HEK293 (cell line): ENCODE results near the gene NCOR2.

Experiments
- BCL11B ChIP-seq: fragments of 450-650 bp; formaldehyde crosslinking; IDR thresholded peaks from 2 replicates; pipeline ENCODE4 v1.5.1; 2016; ENCODE audit warnings: low read depth, missing biosample characterization, missing genetic modification characterization
- EGR2 ChIP-seq: fragments of 450-650 bp; formaldehyde crosslinking; IDR thresholded peaks from 2 replicates; pipeline ENCODE4 v1.5.1; 2016; ENCODE audit warnings: low read depth, missing biosample characterization, missing genetic modification characterization
- GLIS1 ChIP-seq: fragments of 450-650 bp; formaldehyde crosslinking; IDR thresholded peaks from 2 replicates; pipeline ENCODE4 v1.5.1; 2016; ENCODE audit warnings: missing biosample characterization, missing genetic modification characterization
- HOXA7 ChIP-seq: sonication (generic); formaldehyde crosslinking; IDR thresholded peaks from 2 replicates; pipeline ENCODE4 v1.8.1; 2022; ENCODE audit warnings: missing genetic modification reagents, borderline replicate concordance
- KLF1 ChIP-seq: fragments of 450-650 bp; formaldehyde crosslinking; IDR thresholded peaks from 2 replicates; pipeline ENCODE4 v1.5.1; 2016; ENCODE audit warnings: missing biosample characterization, missing genetic modification characterization
- REPIN1 ChIP-seq: fragments of 450-650 bp; formaldehyde crosslinking; IDR thresholded peaks from 2 replicates; pipeline ENCODE4 v1.5.1; 2017; ENCODE audit warnings: missing biosample characterization, missing genetic modification characterization, low read depth
- SCRT1 ChIP-seq: fragments of 450-650 bp; formaldehyde crosslinking; IDR thresholded peaks from 2 replicates; pipeline ENCODE4 v1.5.1; 2016; ENCODE audit warnings: missing biosample characterization, missing genetic modification characterization, borderline replicate concordance
- TCF7L2 ChIP-seq: IDR thresholded peaks from 2 replicates; pipeline ENCODE4 v1.6.1; 2011; ENCODE audit warnings: low read depth, mild to moderate bottlenecking, inconsistent platforms, low read length, moderate library complexity, borderline replicate concordance
- ZFHX2 ChIP-seq: fragments of 450-650 bp; formaldehyde crosslinking; conservative IDR thresholded peaks from 2 replicates; pipeline ENCODE4 v1.5.1; 2016; ENCODE audit warnings: missing biosample characterization, missing genetic modification characterization
- ZFP41 ChIP-seq: fragments of 450-650 bp; formaldehyde crosslinking; IDR thresholded peaks from 2 replicates; pipeline ENCODE4 v1.5.1; 2016; ENCODE audit warnings: missing biosample characterization, missing genetic modification characterization, borderline replicate concordance
- ZIC2 ChIP-seq: fragments of 450-650 bp; formaldehyde crosslinking; IDR thresholded peaks from 2 replicates; pipeline ENCODE4 v1.5.1; 2016; ENCODE audit warnings: missing biosample characterization, missing genetic modification characterization
- ZNF202 ChIP-seq: fragments of 450-650 bp; formaldehyde crosslinking; IDR thresholded peaks from 2 replicates; pipeline ENCODE4 v1.5.1; 2016; ENCODE audit warnings: missing biosample characterization, missing genetic modification characterization, borderline replicate concordance
- ZNF24 ChIP-seq: fragments of 450-650 bp; formaldehyde crosslinking; IDR thresholded peaks from 2 replicates; pipeline ENCODE4 v1.5.1; 2016; ENCODE audit warnings: missing biosample characterization, missing genetic modification characterization
- ZNF274 ChIP-seq, 2 experiments: fragments of 200-500 bp in 1 of 2; fragments of 450-650 bp in 1 of 2; sonication (Bioruptor generic) in 1 of 2; formaldehyde crosslinking in 1 of 2; IDR thresholded peaks; 2 replicates each; pipeline versions ENCODE4 v1.5.1 to v1.6.1; 2014 to 2016; ENCODE audit warnings: borderline replicate concordance in 1 of 2, inconsistent platforms in 1 of 2, low read length in 1 of 2, missing biosample characterization in 1 of 2, missing genetic modification characterization in 1 of 2
- ZNF433 ChIP-seq: fragments of 450-650 bp; formaldehyde crosslinking; IDR thresholded peaks from 2 replicates; pipeline ENCODE4 v1.5.1; 2016; ENCODE audit warnings: missing biosample characterization, missing genetic modification characterization, low read depth
- ZNF501 ChIP-seq: fragments of 450-650 bp; formaldehyde crosslinking; IDR thresholded peaks from 2 replicates; pipeline ENCODE4 v1.5.1; 2016; ENCODE audit warnings: missing biosample characterization, missing genetic modification characterization
- ZNF529 ChIP-seq: fragments of 450-650 bp; formaldehyde crosslinking; IDR thresholded peaks from 2 replicates; pipeline ENCODE4 v1.5.1; 2017; ENCODE audit warnings: missing genetic modification characterization, missing biosample characterization; ENCODE audit not compliant: insufficient replicate concordance
- ZNF544 ChIP-seq: fragments of 450-650 bp; formaldehyde crosslinking; IDR thresholded peaks from 2 replicates; pipeline ENCODE4 v1.5.0; 2017; ENCODE audit warnings: missing biosample characterization, missing genetic modification characterization
- ZNF623 ChIP-seq: fragments of 450-650 bp; formaldehyde crosslinking; IDR thresholded peaks from 2 replicates; pipeline ENCODE4 v1.5.1; 2016; ENCODE audit warnings: missing biosample characterization, missing genetic modification characterization
- ZNF629 ChIP-seq: fragments of 450-650 bp; formaldehyde crosslinking; IDR thresholded peaks from 2 replicates; pipeline ENCODE4 v1.5.1; 2017; ENCODE audit warnings: missing biosample characterization, missing genetic modification characterization
- ZNF654 ChIP-seq: fragments of 450-650 bp; formaldehyde crosslinking; IDR thresholded peaks from 2 replicates; pipeline ENCODE4 v1.5.1; 2016; ENCODE audit warnings: low read depth, missing biosample characterization, missing genetic modification characterization
- ZNF785 ChIP-seq: fragments of 450-650 bp; formaldehyde crosslinking; IDR thresholded peaks from 2 replicates; pipeline ENCODE4 v1.5.1; 2016; ENCODE audit warnings: missing biosample characterization, missing genetic modification characterization
- ZSCAN16 ChIP-seq: fragments of 450-650 bp; formaldehyde crosslinking; IDR thresholded peaks from 2 replicates; pipeline ENCODE4 v1.5.1; 2016; ENCODE audit warnings: missing biosample characterization, missing genetic modification characterization
- ZXDB ChIP-seq: fragments of 450-650 bp; formaldehyde crosslinking; IDR thresholded peaks from 2 replicates; pipeline ENCODE4 v1.5.1; 2016; ENCODE audit warnings: missing biosample characterization, missing genetic modification characterization
- TF ChIP-seq, protein P1 (sequence below): fragments of 450-650 bp; formaldehyde crosslinking; IDR thresholded peaks from 2 replicates; pipeline ENCODE4 v1.5.1; 2016; ENCODE audit warnings: missing biosample characterization, missing genetic modification characterization
- TF ChIP-seq, protein P2 (sequence below): fragments of 450-650 bp; formaldehyde crosslinking; IDR thresholded peaks from 2 replicates; pipeline ENCODE4 v1.5.1; 2017; ENCODE audit warnings: missing biosample characterization, missing genetic modification characterization
- TF ChIP-seq, protein P3 (sequence below): fragments of 450-650 bp; formaldehyde crosslinking; IDR thresholded peaks from 2 replicates; pipeline ENCODE4 v1.5.1; 2016; ENCODE audit warnings: missing biosample characterization, missing genetic modification characterization, borderline replicate concordance
- TF ChIP-seq, protein P4 (sequence below): fragments of 450-650 bp; formaldehyde crosslinking; IDR thresholded peaks from 2 replicates; pipeline ENCODE4 v1.5.1; 2017; ENCODE audit warnings: missing biosample characterization, missing genetic modification characterization
- TF ChIP-seq, protein P5 (sequence below): fragments of 450-650 bp; formaldehyde crosslinking; IDR thresholded peaks from 2 replicates; pipeline ENCODE4 v1.5.1; 2016; ENCODE audit warnings: missing biosample characterization, missing genetic modification characterization

Gene NCOR2

DNA sequence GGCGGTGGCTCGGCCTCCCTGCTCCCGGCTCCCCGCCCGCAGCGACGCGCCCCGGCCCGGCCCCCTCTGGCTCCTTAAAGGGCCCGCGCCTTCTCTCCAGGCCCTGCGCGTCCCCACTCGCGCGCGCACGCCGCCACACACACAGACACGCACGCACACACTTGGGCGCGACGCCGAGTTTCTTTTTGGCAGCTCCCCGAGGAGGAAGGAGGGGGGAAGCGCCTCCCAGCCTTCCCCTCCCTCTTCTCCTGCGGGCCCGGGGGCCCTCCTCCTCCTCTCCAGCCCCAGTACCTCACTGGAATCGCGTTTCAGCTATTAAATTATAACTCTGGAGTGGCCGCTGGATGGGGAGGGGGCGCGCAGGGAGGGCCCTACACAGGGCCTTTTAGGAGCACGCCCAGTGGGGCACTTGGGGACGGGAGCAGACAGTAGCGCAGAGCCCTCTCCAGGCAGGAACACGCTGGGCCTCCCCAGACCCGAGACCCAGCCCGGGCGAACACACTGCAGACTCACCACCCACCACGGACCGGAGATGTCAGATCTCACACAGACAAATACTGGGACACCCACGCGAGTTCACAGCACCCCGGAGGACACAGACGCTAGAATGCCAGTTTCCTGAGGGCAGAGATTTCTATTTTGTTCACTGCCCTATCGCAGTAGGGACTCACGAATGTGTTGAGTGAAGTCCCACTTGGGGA, 411 bp upstream of the NCOR2 start (continued):
- no peak for TF ChIP-seq ZNF529 (tag by site-specific recombination)
- TF ChIP-seq ZNF433 (tag by site-specific recombination) = no peak
- 0 out of 2 replicates have a peak, but pooled peaks have one; percentile 5 for TF ChIP-seq EGR2 (tag by site-specific recombination)
- TF ChIP-seq ZNF274 (IDR thresholded peaks at IDR 0.05; ENCODE audit: low read length) = no peak
- TF ChIP-seq ZNF274 (tag by site-specific recombination; IDR thresholded peaks at IDR 0.05; ENCODE audit: borderline replicate concordance) = no peak
- TF ChIP-seq ZXDB (tag by site-specific recombination) = peak; percentile 67
- peak; percentile 85 for TF ChIP-seq GLIS1 (tag by site-specific recombination)
- peak; percentile 44; the same call in 1 of the 2 replicates for TF ChIP-seq KLF1 (tag by site-specific recombination)
- no peak for TF ChIP-seq SCRT1 (tag by site-specific recombination)
- TF ChIP-seq, protein P1, sequence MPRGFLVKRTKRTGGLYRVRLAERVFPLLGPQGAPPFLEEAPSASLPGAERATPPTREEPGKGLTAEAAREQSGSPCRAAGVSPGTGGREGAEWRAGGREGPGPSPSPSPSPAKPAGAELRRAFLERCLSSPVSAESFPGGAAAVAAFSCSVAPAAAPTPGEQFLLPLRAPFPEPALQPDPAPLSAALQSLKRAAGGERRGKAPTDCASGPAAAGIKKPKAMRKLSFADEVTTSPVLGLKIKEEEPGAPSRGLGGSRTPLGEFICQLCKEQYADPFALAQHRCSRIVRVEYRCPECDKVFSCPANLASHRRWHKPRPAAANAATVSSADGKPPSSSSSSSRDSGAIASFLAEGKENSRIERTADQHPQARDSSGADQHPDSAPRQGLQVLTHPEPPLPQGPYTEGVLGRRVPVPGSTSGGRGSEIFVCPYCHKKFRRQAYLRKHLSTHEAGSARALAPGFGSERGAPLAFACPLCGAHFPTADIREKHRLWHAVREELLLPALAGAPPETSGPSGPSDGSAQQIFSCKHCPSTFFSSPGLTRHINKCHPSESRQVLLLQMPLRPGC (tag by site-specific recombination) = no peak
- TF ChIP-seq ZNF24 (tag by site-specific recombination) = no peak; the same call in 1 of the 2 replicates
- peak; percentile 67; the same call in 1 of the 2 replicates for TF ChIP-seq ZNF501 (tag by site-specific recombination)
- TF ChIP-seq ZNF623 (tag by site-specific recombination) = no peak
- TF ChIP-seq ZNF544 (tag by site-specific recombination) = no peak
- no peak for TF ChIP-seq ZFP41 (tag by site-specific recombination)
- peak; percentile 92; the same call in 1 of the 2 replicates for TF ChIP-seq ZNF785 (tag by site-specific recombination)
- no peak for TF ChIP-seq BCL11B
- TF ChIP-seq ZSCAN16 (tag by site-specific recombination) = no peak
- peak; percentile 65 for TF ChIP-seq ZFHX2 (tag by site-specific recombination)
- peak; percentile 84 for TF ChIP-seq ZIC2 (tag by site-specific recombination)
- TF ChIP-seq REPIN1 (tag by site-specific recombination) = 0 out of 2 replicates have a peak, but pooled peaks have one; percentile 9
- TF ChIP-seq, protein P2, sequence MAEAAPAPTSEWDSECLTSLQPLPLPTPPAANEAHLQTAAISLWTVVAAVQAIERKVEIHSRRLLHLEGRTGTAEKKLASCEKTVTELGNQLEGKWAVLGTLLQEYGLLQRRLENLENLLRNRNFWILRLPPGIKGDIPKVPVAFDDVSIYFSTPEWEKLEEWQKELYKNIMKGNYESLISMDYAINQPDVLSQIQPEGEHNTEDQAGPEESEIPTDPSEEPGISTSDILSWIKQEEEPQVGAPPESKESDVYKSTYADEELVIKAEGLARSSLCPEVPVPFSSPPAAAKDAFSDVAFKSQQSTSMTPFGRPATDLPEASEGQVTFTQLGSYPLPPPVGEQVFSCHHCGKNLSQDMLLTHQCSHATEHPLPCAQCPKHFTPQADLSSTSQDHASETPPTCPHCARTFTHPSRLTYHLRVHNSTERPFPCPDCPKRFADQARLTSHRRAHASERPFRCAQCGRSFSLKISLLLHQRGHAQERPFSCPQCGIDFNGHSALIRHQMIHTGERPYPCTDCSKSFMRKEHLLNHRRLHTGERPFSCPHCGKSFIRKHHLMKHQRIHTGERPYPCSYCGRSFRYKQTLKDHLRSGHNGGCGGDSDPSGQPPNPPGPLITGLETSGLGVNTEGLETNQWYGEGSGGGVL (tag by site-specific recombination) = peak; percentile 96
- no peak for TF ChIP-seq TCF7L2
- TF ChIP-seq, protein P3, sequence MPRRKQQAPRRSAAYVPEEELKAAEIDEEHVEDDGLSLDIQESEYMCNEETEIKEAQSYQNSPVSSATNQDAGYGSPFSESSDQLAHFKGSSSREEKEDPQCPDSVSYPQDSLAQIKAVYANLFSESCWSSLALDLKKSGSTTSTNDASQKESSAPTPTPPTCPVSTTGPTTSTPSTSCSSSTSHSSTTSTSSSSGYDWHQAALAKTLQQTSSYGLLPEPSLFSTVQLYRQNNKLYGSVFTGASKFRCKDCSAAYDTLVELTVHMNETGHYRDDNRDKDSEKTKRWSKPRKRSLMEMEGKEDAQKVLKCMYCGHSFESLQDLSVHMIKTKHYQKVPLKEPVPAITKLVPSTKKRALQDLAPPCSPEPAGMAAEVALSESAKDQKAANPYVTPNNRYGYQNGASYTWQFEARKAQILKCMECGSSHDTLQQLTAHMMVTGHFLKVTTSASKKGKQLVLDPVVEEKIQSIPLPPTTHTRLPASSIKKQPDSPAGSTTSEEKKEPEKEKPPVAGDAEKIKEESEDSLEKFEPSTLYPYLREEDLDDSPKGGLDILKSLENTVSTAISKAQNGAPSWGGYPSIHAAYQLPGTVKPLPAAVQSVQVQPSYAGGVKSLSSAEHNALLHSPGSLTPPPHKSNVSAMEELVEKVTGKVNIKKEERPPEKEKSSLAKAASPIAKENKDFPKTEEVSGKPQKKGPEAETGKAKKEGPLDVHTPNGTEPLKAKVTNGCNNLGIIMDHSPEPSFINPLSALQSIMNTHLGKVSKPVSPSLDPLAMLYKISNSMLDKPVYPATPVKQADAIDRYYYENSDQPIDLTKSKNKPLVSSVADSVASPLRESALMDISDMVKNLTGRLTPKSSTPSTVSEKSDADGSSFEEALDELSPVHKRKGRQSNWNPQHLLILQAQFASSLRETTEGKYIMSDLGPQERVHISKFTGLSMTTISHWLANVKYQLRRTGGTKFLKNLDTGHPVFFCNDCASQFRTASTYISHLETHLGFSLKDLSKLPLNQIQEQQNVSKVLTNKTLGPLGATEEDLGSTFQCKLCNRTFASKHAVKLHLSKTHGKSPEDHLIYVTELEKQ (tag by site-specific recombination) = no peak
- TF ChIP-seq, protein P4, sequence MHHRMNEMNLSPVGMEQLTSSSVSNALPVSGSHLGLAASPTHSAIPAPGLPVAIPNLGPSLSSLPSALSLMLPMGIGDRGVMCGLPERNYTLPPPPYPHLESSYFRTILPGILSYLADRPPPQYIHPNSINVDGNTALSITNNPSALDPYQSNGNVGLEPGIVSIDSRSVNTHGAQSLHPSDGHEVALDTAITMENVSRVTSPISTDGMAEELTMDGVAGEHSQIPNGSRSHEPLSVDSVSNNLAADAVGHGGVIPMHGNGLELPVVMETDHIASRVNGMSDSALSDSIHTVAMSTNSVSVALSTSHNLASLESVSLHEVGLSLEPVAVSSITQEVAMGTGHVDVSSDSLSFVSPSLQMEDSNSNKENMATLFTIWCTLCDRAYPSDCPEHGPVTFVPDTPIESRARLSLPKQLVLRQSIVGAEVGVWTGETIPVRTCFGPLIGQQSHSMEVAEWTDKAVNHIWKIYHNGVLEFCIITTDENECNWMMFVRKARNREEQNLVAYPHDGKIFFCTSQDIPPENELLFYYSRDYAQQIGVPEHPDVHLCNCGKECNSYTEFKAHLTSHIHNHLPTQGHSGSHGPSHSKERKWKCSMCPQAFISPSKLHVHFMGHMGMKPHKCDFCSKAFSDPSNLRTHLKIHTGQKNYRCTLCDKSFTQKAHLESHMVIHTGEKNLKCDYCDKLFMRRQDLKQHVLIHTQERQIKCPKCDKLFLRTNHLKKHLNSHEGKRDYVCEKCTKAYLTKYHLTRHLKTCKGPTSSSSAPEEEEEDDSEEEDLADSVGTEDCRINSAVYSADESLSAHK (tag by site-specific recombination) = peak; percentile 34; the same call in 1 of the 2 replicates
- TF ChIP-seq HOXA7 (CRISPR knock-in tag) = no peak
- TF ChIP-seq ZNF654 (tag by site-specific recombination) = no peak
- TF ChIP-seq ZNF629 (tag by site-specific recombination) = no peak
- TF ChIP-seq, protein P5, sequence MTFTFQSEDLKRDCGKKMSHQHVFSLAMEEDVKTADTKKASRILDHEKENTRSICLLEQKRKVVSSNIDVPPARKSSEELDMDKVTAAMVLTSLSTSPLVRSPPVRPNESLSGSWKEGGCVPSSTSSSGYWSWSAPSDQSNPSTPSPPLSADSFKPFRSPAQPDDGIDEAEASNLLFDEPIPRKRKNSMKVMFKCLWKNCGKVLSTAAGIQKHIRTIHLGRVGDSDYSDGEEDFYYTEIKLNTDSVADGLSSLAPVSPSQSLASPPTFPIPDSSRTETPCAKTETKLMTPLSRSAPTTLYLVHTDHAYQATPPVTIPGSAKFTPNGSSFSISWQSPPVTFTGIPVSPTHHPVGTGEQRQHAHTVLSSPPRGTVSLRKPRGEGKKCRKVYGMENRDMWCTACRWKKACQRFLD = no peak
- TF ChIP-seq ZNF202 (tag by site-specific recombination) = no peak
